Left ventricle myocardium inferior (tissue), 1 donor: Measurements from ENCODE around the gene SERHL2. TPM values are rescaled to one million over a fixed set of nuclear protein-coding genes. Genes with fewer than 3 reads are reported as not detected.
"Not testable (repeated sequence)": the region's sequence is repeated elsewhere in the genome, so short reads cannot be mapped to it uniquely, and the experiment has no call there.

Source experiments
- DNase-seq: peaks from one replicate; pipeline ENCODE4 v3.0.0-alpha.2; 2020
- H3K27ac ChIP-seq: fragments of 200-600 bp; replicated peaks from 2 replicates; pipeline ENCODE4 v1.8.0; 2021
- H3K27me3 ChIP-seq: fragments of 200-600 bp; 2 replicates; pipeline ENCODE4 v1.8.0; 2021; ENCODE audit warnings: low read depth
- H3K36me3 ChIP-seq: fragments of 200-600 bp; 2 replicates; pipeline ENCODE4 v1.8.0; 2021
- H3K4me1 ChIP-seq: fragments of 200-600 bp; 2 replicates; pipeline ENCODE4 v1.8.0; 2021
- H3K4me3 ChIP-seq: fragments of 200-600 bp; 2 replicates; pipeline ENCODE4 v1.8.0; 2021; ENCODE audit warnings: mild to moderate bottlenecking, moderate library complexity
- H3K9me3 ChIP-seq: fragments of 200-600 bp; replicated peaks from 2 replicates; pipeline ENCODE4 v1.8.0; 2021
- CTCF ChIP-seq: fragments of 200-600 bp; IDR thresholded peaks from 2 replicates; pipeline ENCODE4 v1.8.0; 2021; ENCODE audit warnings: antibody characterized with exemption, mild to moderate bottlenecking, borderline replicate concordance
- intact Hi-C: fragments of 100-400 bp; cut with micrococcal nuclease; formaldehyde crosslinking; loops from one replicate; pipeline ENCODE4 v1.11.0; 2022
- total RNA-seq: library from RNA; stranded (reverse); fragmentation: NEBNext Ultra II Directional; extraction: Animal tissue kit (Norgen Biotek cat#: 25700); gene quantifications from one replicate; pipeline ENCODE4 v1.2.1, GENCODE V29; 2021
- donor health status: DM: no; HTN: yes; CAD: no; lungs with severe emphysema.

The SERHL2 gene
- total RNA-seq, 1 donor from 2014 or later = 3.5 TPM

DNA sequence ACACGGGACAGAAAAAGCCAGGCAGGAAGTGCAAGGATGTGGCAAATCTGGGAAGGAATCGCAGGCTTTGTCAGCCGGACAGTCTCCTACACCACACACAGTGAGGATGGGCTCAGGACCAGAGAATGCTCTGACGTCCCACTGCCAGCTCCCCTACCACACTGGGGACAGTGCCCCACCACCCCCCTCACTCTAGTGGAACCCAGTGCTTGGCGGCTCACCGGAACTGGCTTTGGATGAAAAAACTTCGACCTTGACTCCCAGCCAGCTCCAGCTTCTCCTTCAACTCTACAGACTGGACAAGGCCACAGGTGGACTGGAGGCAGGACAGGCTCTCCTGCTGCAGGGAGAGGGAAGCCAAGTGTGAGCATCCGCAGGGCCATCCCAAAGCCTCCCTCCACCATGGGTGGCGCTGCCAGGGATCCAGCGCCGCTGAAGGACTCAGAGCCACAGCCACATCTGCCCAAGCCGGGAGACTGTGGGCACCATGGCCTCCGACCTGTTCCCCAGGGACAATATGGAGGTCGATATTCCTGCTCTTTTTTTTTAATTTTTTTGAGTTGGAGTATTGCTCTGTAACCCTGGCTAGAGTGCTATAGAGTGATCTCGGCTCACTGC, 24.0 kb downstream of the SERHL2 start:
- Histone ChIP-seq H3K27me3 (no peaks in the 10 kb centered on the region), H3K27ac (no peak overlapping the region), H3K4me3 (no peak overlapping the region), H3K36me3 (peaks cover 50% of the 10 kb centered on the region), H3K9me3 (no peaks in the 10 kb centered on the region), H3K4me1 (peaks cover 26% of the 10 kb centered on the region)
- intact Hi-C loops = no loop called here
- no peak for DNase-seq
- no peak for TF ChIP-seq CTCF

- H3K9me3 ChIP-seq, H3K27me3 ChIP-seq, DNase-seq, H3K4me3 ChIP-seq, H3K27ac ChIP-seq, intact Hi-C loops: not testable (repeated sequence)
- peaks cover 60% of the 10 kb centered on the region for H3K36me3 ChIP-seq
- H3K4me1 ChIP-seq = peaks cover 39% of the 10 kb centered on the region
These were observed 26.3 kb downstream of the SERHL2 start for GRCh38 chr22:42580040-42580439.

DNA sequence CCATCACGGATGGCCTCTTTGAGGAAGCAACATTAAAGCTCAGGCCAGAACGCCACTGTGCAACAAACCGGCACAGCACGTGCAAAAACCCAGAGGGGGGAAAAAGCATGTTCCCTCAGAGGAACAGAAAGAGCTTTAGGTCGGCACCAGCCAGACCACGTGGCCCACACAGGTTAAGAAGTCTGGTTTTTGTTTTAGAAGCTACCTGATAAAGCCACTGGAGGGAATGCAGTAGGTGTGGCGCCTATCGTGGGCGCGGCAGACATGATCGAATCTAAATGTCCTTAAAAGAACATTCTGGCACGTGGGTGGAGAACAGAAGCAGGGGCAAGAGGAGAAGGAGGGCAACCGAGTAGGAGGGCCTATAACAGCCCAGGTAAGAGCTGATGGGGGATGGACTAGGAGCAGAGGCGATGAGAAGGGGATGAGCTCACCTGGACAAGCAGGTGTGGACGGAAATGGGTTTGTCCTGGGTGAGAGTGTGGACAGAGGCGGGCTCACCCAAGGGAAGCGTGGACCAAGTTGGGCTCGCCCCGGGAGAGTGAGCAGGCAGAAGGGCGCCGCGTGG, 27.5 kb downstream of the SERHL2 start:
- peak overlapping the region; percentile 92 for H3K4me3 ChIP-seq
- H3K36me3 ChIP-seq = peaks cover 69% of the 10 kb centered on the region
- H3K9me3 ChIP-seq, H3K27me3 ChIP-seq, intact Hi-C loops, DNase-seq: not testable (repeated sequence)
- H3K27ac ChIP-seq = peak overlapping the region; percentile 69
- H3K4me1 ChIP-seq = peaks cover 44% of the 10 kb centered on the region

DNA sequence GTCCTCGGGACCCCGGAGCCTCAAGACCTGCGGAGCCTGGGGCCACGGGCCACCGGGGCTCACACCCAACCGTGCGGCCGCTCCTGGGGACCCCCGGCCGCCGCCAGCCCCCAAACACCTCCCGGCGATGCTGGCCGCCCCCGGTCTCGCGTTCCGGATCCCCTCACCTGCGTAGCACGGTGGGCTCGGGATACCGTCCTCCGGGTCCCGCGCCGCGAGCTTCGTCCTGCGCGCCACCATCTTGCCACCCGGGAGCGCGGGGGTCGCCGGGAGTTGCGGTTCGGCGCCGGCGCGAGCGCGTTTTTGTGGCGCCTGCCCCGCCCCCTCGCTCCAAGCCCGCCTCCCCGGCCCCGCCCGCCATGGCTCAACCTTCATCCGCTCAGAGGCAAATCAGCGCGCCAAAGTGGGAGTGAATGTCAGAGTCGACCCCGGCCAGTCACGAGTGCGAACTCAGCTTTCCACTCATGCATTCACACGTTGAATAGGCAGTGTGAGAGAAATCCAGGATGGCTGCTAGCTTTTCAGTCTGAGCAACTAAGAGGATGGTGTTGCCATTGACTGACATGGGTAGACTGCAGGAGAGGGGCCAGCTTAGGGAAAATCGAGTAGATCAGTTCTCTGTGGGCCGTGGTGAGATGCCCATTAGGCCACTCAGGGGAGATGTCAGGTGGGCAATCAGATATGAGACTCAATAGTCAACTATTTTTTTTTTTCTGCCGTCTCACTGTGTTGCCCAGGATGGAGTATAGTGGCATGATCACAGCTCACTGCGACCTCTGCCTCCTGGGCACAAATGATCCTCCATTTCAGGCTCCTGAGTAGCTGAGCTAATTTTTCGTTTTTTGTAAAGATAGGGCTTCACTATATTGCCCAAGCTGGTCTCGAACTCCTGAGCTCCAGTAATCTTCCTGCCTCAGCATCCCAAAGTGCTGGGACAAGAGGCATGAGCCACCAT, 28.3 kb downstream of the SERHL2 start:
- peak overlapping the region; percentile 69 for H3K27ac ChIP-seq
- H3K4me1 ChIP-seq = peaks cover 44% of the 10 kb centered on the region
- intact Hi-C loops = no loop called here
- no peaks in the 10 kb centered on the region for H3K27me3 ChIP-seq
- peak; percentile 86 for DNase-seq
- peaks cover 75% of the 10 kb centered on the region for H3K36me3 ChIP-seq
- no peaks in the 10 kb centered on the region for H3K9me3 ChIP-seq
- no peak for TF ChIP-seq CTCF
- peak overlapping the region; percentile 92 for H3K4me3 ChIP-seq

GRCh38 chr22:42582987-42583386, 29.2 kb downstream of the SERHL2 start:
- intact Hi-C loops = no loop called here
- no peaks in the 10 kb centered on the region for H3K9me3 ChIP-seq
- no peak overlapping the region for H3K27ac ChIP-seq
- peaks cover 44% of the 10 kb centered on the region for H3K4me1 ChIP-seq
- TF ChIP-seq CTCF = no peak
- H3K36me3 ChIP-seq = peaks cover 74% of the 10 kb centered on the region
- DNase-seq = no peak
- H3K4me3 ChIP-seq = no peak overlapping the region
- no peaks in the 10 kb centered on the region for H3K27me3 ChIP-seq

GRCh38 chr22:42584364-42584940, 30.7 kb downstream of the SERHL2 start:
- peaks cover 70% of the 10 kb centered on the region for H3K36me3 ChIP-seq
- TF ChIP-seq CTCF = no peak
- H3K4me3 ChIP-seq = no peak overlapping the region
- H3K27me3 ChIP-seq = no peaks in the 10 kb centered on the region
- H3K9me3 ChIP-seq = no peaks in the 10 kb centered on the region
- H3K4me1 ChIP-seq = peaks cover 44% of the 10 kb centered on the region
- DNase-seq = no peak
- peak overlapping the region; percentile 62 for H3K27ac ChIP-seq
- intact Hi-C loops = no loop called here
